ENCODE results near the gene CFAP44.
"Not testable (repeated sequence)": the region's sequence is repeated elsewhere in the genome, so short reads cannot be mapped to it uniquely, and the experiment has no call there.

Gene CFAP44

GRCh38 chr3:113441051-113441770 lies at the start of gene CFAP44:
Gene CFAP44 (minus strand): TSS chr3:113441493. CDS start chr3:113433664, 7,829 bp downstream.
- DNase-seq, result peak; percentile 27

- DNase-seq, result no peak
These were observed 43.9 kb upstream of the CFAP44 start for GRCh38 chr3:113485161-113485609.

GRCh38 chr3:113468539-113468938 lies 27.2 kb upstream of the CFAP44 start:
- no peak for DNase-seq

- DNase-seq, result no peak
These were observed 20.2 kb upstream of the CFAP44 start for GRCh38 chr3:113461488-113461887.

- not testable (repeated sequence) for DNase-seq
These were observed 17.3 kb upstream of the CFAP44 start for GRCh38 chr3:113458554-113458953.

GRCh38 chr3:113455446-113455845 lies 14.2 kb upstream of the CFAP44 start:
- no peak for DNase-seq

- DNase-seq, result no peak
These were observed 13.3 kb upstream of the CFAP44 start for GRCh38 chr3:113454630-113455029.

- no peak for DNase-seq
These were observed 12.8 kb upstream of the CFAP44 start for GRCh38 chr3:113454057-113454456.

GRCh38 chr3:113450911-113451310 lies 9.6 kb upstream of the CFAP44 start:
- DNase-seq, result no peak

- DNase-seq, result no peak
These were observed 1.7 kb downstream of the CFAP44 start for GRCh38 chr3:113439606-113440005.

- DNase-seq, result no peak
These were observed 3.1 kb downstream of the CFAP44 start for GRCh38 chr3:113438224-113438623.

GRCh38 chr3:113437411-113437810 lies 3.9 kb downstream of the CFAP44 start:
- DNase-seq, result no peak

GRCh38 chr3:113436809-113437208 lies 4.5 kb downstream of the CFAP44 start:
- no peak for DNase-seq

- no peak for DNase-seq
These were observed 9.5 kb downstream of the CFAP44 start for GRCh38 chr3:113431811-113432210.

GRCh38 chr3:113428581-113428980 lies 12.7 kb downstream of the CFAP44 start:
- no peak for DNase-seq

- DNase-seq, result no peak
These were observed 17.6 kb downstream of the CFAP44 start for GRCh38 chr3:113423699-113424098.

GRCh38 chr3:113421082-113421481 lies 20.2 kb downstream of the CFAP44 start:
- no peak for DNase-seq

GRCh38 chr3:113409676-113410075 lies 31.6 kb downstream of the CFAP44 start:
- no peak for DNase-seq

- DNase-seq, result no peak
These were observed 36.1 kb downstream of the CFAP44 start for GRCh38 chr3:113405180-113405579.

GRCh38 chr3:113404637-113405036 lies 36.7 kb downstream of the CFAP44 start:
- DNase-seq, result no peak

All from T1000 (cell line).